WTC11 (cell line): ENCODE data around the gene LRRC1. TPM values are rescaled to one million over a fixed set of nuclear protein-coding genes. Genes with fewer than 3 reads are reported as not detected.

Experiments used
- ATAC-seq: fragments of 200-7000 bp; cut with Tn5 transposase; 2 replicates; pipeline ENCODE4 v1.10.0; 2021; ENCODE audit warnings: mild to moderate bottlenecking, moderate library complexity
- CTCF ChIA-PET: fragments of 300-600 bp; sonication (Branson Sonifier 250); formaldehyde crosslinking; loops from one replicate; lab custom pipeline; 2021; ENCODE audit warnings: antibody characterized with exemption; lab: Charles Lee
- POLR2A ChIA-PET: fragments of 350-600 bp; sonication (Branson Sonifier 250); formaldehyde crosslinking; loops from one replicate; lab custom pipeline; 2021; ENCODE audit warnings: antibody characterized with exemption; lab: Charles Lee
- DNase-seq: peaks from one replicate; pipeline ENCODE4 v3.0.0; 2021; ENCODE audit warnings: low spot score
- H3K27ac Mint-ChIP-seq: 2 replicates; pipeline ENCODE4 v1.8.0; 2021; ENCODE audit warnings: mixed read lengths
- H3K27me3 Mint-ChIP-seq: 2 replicates; pipeline ENCODE4 v1.8.0; 2021; ENCODE audit warnings: low read depth, mild to moderate bottlenecking, moderate library complexity, mixed read lengths
- H3K36me3 Mint-ChIP-seq: 2 replicates; pipeline ENCODE4 v1.8.0; 2021; ENCODE audit warnings: mixed read lengths
- H3K4me1 Mint-ChIP-seq: 2 replicates; pipeline ENCODE4 v1.8.0; 2022; ENCODE audit warnings: mixed read lengths
- H3K4me3 Mint-ChIP-seq: 2 replicates; pipeline ENCODE4 v1.8.0; 2021; ENCODE audit warnings: mild to moderate bottlenecking, moderate library complexity, mixed read lengths
- H3K9me3 Mint-ChIP-seq: 2 replicates; pipeline ENCODE4 v1.8.0; 2021; ENCODE audit warnings: mixed read lengths
- E2F4 ChIP-seq: sonication (generic); formaldehyde crosslinking; IDR thresholded peaks from 2 replicates; pipeline ENCODE4 v1.8.1; 2022; ENCODE audit warnings: low read depth, mild to moderate bottlenecking, moderate library complexity, missing genetic modification reagents, borderline replicate concordance
- E2F5 ChIP-seq: sonication (generic); formaldehyde crosslinking; IDR thresholded peaks from 2 replicates; pipeline ENCODE4 v1.8.1; 2022; ENCODE audit warnings: mild to moderate bottlenecking, moderate library complexity, missing genetic modification reagents
- ETV6 ChIP-seq: sonication (generic); formaldehyde crosslinking; IDR thresholded peaks from 2 replicates; pipeline ENCODE4 v1.8.1; 2022; ENCODE audit warnings: mild to moderate bottlenecking, missing genetic modification reagents
- HMGA2 ChIP-seq: fragments of 250-450 bp; sonication (Bioruptor Pico); IDR thresholded peaks from 2 replicates; pipeline ENCODE4 v1.4.0; 2021; ENCODE audit warnings: mild to moderate bottlenecking, moderate library complexity
- IRF1 ChIP-seq: sonication (generic); formaldehyde crosslinking; IDR thresholded peaks from 2 replicates; pipeline ENCODE4 v1.8.0; 2023; ENCODE audit warnings: missing genetic modification reagents
- TCF7 ChIP-seq: sonication (generic); formaldehyde crosslinking; IDR thresholded peaks from 2 replicates; pipeline ENCODE4 v1.8.0; 2022; ENCODE audit warnings: mild to moderate bottlenecking, low read depth, missing genetic modification reagents, moderate library complexity
- total RNA-seq: library from RNA; stranded (reverse); gene quantifications from 3 replicates; pipeline ENCODE4 v1.2.3, GENCODE V29; 2021

Gene LRRC1
- total RNA-seq, 1 experiment from 2014 or later = 12.7 TPM

GRCh38 chr6:53967415-53967814 lies 172.6 kb downstream of the LRRC1 start:
- CTCF ChIA-PET = interaction anchor here (1.6 to 2.2 kb wide), 2 partner anchors 11 to 249 kb away, joined by 6 to 8 read pairs; no protein-coding TSS in a partner anchor
- DNase-seq (no peak), ATAC-seq (peak; percentile 57)
- TF ChIP-seq E2F4 (CRISPR knock-in tag) (no peak), IRF1 (CRISPR knock-in tag) (no peak), HMGA2 (CRISPR knock-in tag) (no peak), TCF7 (CRISPR knock-in tag) (no peak), ETV6 (CRISPR knock-in tag) (no peak), E2F5 (CRISPR knock-in tag) (no peak)
- TF ChIP-seq, all 79 proteins: peak for 0
- Mint-ChIP-seq H3K27ac (peak overlapping the region; percentile 78), H3K36me3 (no peaks in the 10 kb centered on the region), H3K4me1 (peaks cover 26% of the 10 kb centered on the region), H3K27me3 (no peaks in the 10 kb centered on the region), H3K4me3 (no peak overlapping the region), H3K9me3 (no peaks in the 10 kb centered on the region)
- POLR2A ChIA-PET = no interaction called here

Other genes starting within 250 kb of the LRRC1 start
- 33.8 to 47.1 TPM (median 38.6 TPM) in 3 replicates for gene GCLC, start 249.9 kb upstream of the LRRC1 start, total RNA-seq
- gene KLHL31, start 129.2 kb upstream of the LRRC1 start, total RNA-seq = 0.34 to 0.57 TPM (median 0.41 TPM) in 3 replicates